GM18519 (cell line): ENCODE measurements around the gene KRT85.
"Not testable (repeated sequence)": the region's sequence is repeated elsewhere in the genome, so short reads cannot be mapped to it uniquely, and the experiment has no call there.

Source experiments
- ATAC-seq: cut with Tn5 transposase; IDR thresholded peaks from one replicate; pipeline ENCODE4 v1.9.1; 2021; ENCODE audit warnings: mild to moderate bottlenecking, moderate library complexity; ENCODE audit not compliant: unreplicated experiment, low FRiP score

Gene KRT85

GRCh38 chr12:52331833-52332232, 35.4 kb downstream of the KRT85 start:
- no peak for ATAC-seq

- no peak for ATAC-seq
These were observed 36.2 kb downstream of the KRT85 start for GRCh38 chr12:52331039-52331438.

- ATAC-seq = no peak
These were observed 39.3 kb downstream of the KRT85 start for GRCh38 chr12:52327830-52328500.

GRCh38 chr12:52327052-52327829, 40.0 kb downstream of the KRT85 start:
- ATAC-seq = peak; percentile 82

GRCh38 chr12:52324153-52324444, 43.2 kb downstream of the KRT85 start:
- ATAC-seq = no peak

GRCh38 chr12:52323416-52324152, 43.7 kb downstream of the KRT85 start:
- ATAC-seq = no peak

GRCh38 chr12:52323001-52323400, 44.3 kb downstream of the KRT85 start:
- ATAC-seq = no peak

GRCh38 chr12:52322069-52322468, 45.2 kb downstream of the KRT85 start:
- no peak for ATAC-seq

- ATAC-seq = no peak
These were observed 45.9 kb downstream of the KRT85 start for GRCh38 chr12:52321418-52321817.

- no peak for ATAC-seq
These were observed 46.4 kb downstream of the KRT85 start, which contains the start of gene KRT83 for GRCh38 chr12:52320784-52321400. Gene KRT83 (minus strand): TSS chr12:52321398. CDS start chr12:52321335, 63 bp downstream.

GRCh38 chr12:52319097-52319496, 48.2 kb downstream of the KRT85 start:
- no peak for ATAC-seq

- no peak for ATAC-seq
These were observed 48.9 kb downstream of the KRT85 start for GRCh38 chr12:52318241-52318990.

GRCh38 chr12:52317468-52318052, 49.7 kb downstream of the KRT85 start:
- ATAC-seq = no peak

- no peak for ATAC-seq
These were observed 50.6 kb downstream of the KRT85 start for GRCh38 chr12:52316701-52317100.

- no peak for ATAC-seq
These were observed 51.0 kb downstream of the KRT85 start for GRCh38 chr12:52316290-52316689.

- not testable (repeated sequence) for ATAC-seq
These were observed 51.6 kb downstream of the KRT85 start for GRCh38 chr12:52315721-52316120.

- no peak for ATAC-seq
These were observed 52.8 kb downstream of the KRT85 start for GRCh38 chr12:52314511-52314910.

GRCh38 chr12:52313926-52314325, 53.4 kb downstream of the KRT85 start:
- ATAC-seq = no peak

GRCh38 chr12:52313461-52313860, 53.8 kb downstream of the KRT85 start:
- no peak for ATAC-seq

- no peak for ATAC-seq
These were observed 55.2 kb downstream of the KRT85 start for GRCh38 chr12:52312086-52312485.
